Measurements from ENCODE around the gene CLMP. TPM values are rescaled to one million over a fixed set of nuclear protein-coding genes. Genes with fewer than 3 reads are reported as not detected.
A peak's percentile ranks its signal among the peaks of the same experiment; 100 is the strongest.
"Not testable (repeated sequence)": the region's sequence is repeated elsewhere in the genome, so short reads cannot be mapped to it uniquely, and the experiment has no call there.

CLMP gene
- total RNA-seq, 2 experiments from 2014 or later = 0.06 TPM; not detected in 1

DNA sequence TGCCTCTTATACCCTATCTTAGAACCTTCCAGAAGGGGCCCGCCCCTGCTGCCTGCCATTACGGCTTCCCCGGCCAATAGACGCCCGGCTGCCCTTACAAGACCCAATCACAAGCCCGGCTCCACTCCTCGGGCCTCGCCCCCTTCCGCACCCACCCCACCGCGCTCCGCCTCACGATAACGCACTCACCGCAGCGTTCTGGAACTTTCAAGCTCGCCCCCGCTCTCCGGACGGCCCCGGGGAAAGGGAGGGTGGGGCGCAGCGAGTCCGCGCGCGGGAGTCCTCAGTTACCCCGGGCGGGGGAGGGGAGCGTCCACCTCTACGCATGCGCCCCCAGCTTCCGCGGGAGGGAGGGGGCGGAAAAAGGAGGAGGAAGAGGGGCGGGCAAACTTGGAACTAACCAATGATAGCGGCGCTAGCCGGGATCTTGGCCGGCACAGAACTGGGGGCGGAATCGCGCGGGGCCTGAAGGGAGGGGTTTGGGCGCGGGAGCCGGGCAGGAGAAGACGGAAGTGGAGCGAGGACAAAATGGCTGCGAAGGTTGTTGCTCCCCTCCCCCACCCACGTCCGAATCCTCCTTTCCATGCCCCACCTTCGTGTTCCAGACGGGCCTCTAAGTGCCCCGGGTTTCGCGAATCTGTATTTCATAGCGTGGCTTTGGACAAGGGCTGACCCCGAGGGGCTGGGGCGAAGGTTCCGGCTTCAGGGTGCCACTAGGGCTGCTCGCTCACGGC is 132.7 kb downstream of the CLMP start:
- H3K4me3 Mint-ChIP-seq = peak overlapping the region; percentile 97
- no peaks in the 10 kb centered on the region for H3K9me3 Mint-ChIP-seq
- peak overlapping the region; percentile 100 for H3K27ac Mint-ChIP-seq
- peaks cover 62% of the 10 kb centered on the region for H3K36me3 Mint-ChIP-seq
- peaks cover 58% of the 10 kb centered on the region for H3K4me1 Mint-ChIP-seq
- peaks cover 36% of the 10 kb centered on the region for H3K27me3 Mint-ChIP-seq
- peak; percentile 100 for DNase-seq

DNA sequence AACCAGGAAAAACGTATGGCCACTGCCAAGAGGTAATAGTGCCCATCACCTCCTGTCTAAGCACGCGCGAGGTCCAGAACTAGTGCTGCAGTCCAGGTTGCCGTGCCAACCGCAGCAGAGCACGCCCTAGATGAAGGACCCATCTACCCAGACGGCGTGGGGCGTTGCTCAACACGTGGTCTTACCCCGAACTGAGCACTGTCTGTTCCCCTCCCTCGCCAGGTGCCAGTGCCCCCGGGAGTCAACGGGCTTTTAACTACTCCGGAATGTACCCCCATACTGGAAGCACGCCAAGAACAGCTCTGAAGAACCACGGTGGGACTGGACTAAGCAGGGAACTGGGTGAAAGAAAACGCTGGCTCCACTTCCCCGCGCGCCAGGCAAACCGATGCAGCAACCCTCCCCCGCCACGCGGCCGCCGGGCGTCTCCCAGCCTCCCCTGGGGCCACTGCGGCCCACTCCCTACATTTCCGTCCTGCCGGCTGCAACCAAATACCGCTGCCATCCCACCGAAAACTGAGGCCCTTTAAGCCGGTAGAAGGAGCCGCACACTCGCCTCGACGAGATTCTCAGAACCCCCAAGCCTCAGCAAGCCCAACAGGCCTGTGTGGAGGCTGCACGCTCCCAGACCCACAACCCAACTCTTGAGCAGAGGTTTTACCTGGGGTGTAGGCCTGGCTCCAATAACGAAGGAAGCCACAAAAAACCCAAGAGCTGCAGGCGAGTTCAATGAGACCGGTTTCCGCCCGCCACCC is 133.5 kb downstream of the CLMP start, which contains the start of gene HSPA8:
Gene HSPA8 (minus strand): TSS at position 734 of the 755 bp plus-strand sequence. CDS start 812 bp downstream, outside the sequence.
- Mint-ChIP-seq H3K36me3 (peaks cover 69% of the 10 kb centered on the region), H3K27ac (peak within 1 kb of the TSS; percentile 100), H3K9me3 (no peaks in the 10 kb centered on the region), H3K4me3 (peak within 1 kb of the TSS; percentile 97), H3K27me3 (peaks cover 36% of the 10 kb centered on the region), H3K4me1 (peaks cover 65% of the 10 kb centered on the region)
- DNase-seq = peak; percentile 73

DNA sequence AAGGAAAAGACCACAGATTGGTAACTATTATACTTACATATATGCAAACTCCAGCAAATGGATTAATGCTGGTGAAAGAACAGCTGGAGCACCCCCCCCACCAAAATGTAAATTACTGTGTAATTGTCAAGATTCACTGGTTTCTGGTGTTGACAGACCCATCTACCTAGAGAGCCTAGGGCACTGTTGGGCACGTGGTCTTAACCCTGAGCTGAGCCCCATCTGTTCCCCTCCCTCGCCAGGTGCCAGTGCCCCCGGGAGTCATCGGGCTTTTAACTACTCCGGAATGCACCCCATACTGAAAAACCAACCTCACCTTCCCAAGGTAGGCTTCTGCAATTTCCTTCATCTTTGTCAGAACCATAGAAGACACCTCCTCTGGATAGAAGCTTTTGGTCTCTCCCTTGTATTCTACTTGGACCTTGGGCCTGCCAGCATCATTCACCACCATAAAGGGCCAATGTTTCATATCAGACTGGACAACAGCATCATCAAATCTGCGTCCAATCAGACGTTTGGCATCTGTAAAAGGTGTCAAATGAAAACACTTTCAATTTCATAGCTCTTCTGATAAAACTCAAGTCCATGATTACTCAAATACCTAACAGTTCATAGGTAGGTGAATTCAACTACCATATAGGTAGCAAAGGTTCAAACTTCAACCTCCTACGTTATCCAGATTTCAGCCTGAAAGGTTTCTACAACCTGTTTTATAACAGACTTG is 134.6 kb downstream of the CLMP start:
- Mint-ChIP-seq H3K27ac (peak overlapping the region; percentile 100), H3K9me3 (no peaks in the 10 kb centered on the region), H3K4me3 (peak overlapping the region; percentile 97), H3K36me3 (peaks cover 75% of the 10 kb centered on the region), H3K27me3 (peaks cover 36% of the 10 kb centered on the region), H3K4me1 (peaks cover 67% of the 10 kb centered on the region)
- no peak for DNase-seq

DNA sequence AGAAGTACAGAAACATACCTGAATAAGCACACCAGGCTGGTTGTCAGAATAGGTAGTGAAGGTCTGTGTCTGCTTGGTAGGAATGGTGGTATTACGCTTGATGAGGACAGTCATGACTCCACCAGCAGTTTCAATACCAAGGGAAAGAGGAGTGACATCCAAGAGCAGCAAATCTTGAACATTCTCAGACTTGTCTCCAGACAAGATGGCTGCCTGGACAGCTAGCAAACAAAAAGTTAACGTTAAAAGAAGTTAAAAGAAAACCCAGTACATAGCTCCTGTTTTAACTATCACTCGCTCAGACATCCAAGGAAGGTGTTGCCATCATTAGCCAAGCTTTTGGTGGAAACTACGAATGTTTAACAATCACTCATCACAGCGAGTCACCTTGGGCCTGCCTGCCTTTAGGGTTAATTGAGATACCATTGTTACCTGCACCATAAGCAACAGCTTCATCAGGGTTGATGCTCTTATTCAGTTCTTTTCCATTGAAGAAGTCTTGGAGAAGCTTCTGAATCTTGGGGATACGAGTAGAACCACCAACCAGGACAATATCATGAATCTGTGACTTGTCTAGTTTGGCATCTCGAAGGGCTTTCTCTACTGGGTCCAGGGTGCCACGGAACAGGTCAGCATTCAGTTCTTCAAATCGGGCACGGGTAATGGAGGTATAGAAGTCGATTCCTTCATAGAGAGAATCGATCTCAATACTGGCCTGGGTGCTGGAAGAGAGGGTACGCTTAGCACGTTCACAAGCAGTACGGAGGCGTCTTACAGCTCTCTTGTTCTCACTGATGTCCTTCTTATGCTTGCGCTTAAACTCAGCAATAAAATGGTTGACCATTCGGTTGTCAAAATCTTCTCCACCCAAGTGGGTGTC is 135.8 kb downstream of the CLMP start:
- H3K9me3 Mint-ChIP-seq, DNase-seq: not testable (repeated sequence)
- Mint-ChIP-seq H3K4me3 (peak overlapping the region; percentile 97), H3K27ac (peak overlapping the region; percentile 100), H3K36me3 (peaks cover 73% of the 10 kb centered on the region), H3K4me1 (peaks cover 67% of the 10 kb centered on the region), H3K27me3 (peaks cover 36% of the 10 kb centered on the region)

DNA sequence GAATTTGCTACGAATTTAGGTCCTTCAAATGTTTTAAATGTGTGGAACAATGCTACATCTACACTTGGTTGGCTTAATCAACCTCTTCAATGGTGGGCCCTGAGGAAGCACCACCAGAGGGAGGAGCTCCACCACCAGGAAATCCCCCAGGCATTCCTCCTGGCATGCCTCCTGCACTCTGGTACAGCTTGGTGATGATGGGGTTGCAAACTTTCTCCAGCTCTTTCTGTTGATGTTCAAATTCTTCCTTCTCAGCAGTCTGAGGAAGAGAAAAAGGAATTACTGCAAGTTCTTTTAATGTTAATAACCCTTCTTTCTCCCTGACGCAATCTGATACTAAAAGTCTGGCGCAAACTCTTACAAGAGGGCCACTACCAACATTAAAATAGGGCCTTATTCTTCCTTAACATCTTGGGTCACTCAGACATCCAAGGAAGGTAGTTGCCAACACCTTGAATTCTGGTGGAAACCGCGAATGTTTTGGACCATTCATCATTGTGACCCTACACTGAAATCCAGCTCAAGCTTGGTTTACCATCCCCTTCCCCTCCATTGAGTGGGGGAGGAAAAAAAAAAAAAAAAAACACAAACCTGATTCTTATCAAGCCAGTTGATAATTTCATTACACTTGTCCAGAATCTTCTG is 137.3 kb downstream of the CLMP start:
- peaks cover 36% of the 10 kb centered on the region for H3K27me3 Mint-ChIP-seq
- no peaks in the 10 kb centered on the region for H3K9me3 Mint-ChIP-seq
- no peak for DNase-seq
- H3K27ac Mint-ChIP-seq = peak overlapping the region; percentile 100
- peaks cover 65% of the 10 kb centered on the region for H3K4me1 Mint-ChIP-seq
- H3K4me3 Mint-ChIP-seq = peak overlapping the region; percentile 97
- H3K36me3 Mint-ChIP-seq = peaks cover 71% of the 10 kb centered on the region

DNA sequence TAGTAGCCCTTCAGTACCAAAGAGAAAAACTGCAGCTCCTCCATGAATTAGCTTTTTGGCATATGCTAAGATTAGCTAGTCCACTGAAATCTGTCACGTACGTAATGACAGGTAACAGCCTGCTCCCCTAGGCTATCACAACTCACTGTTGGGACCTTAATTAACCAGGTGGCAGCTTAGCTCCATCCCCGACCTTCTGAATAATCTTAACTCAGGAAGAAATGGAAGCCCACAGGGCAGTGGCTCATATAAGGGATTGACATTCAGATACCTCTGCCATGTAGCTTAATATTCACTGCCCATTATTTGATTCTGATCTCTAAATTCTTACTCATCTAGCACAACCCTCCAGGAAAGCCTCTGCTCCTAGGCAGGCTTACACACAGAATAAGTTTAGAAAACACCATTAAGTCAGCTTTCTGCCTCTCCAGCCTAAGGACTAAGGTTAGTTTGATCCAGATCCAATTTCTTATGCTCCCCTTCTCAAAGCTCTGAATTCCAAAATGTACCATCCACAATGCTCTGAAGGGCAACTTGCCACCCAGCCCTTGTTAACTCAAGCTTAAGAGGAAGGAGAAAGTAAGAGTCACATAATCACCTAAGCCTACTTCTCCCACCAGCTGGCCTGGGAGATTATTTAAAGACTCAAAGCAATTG is 138.1 kb downstream of the CLMP start:
- DNase-seq = no peak
- Mint-ChIP-seq H3K9me3 (no peaks in the 10 kb centered on the region), H3K4me3 (peak overlapping the region; percentile 97), H3K36me3 (peaks cover 69% of the 10 kb centered on the region), H3K27me3 (peaks cover 33% of the 10 kb centered on the region), H3K4me1 (peaks cover 62% of the 10 kb centered on the region), H3K27ac (peak overlapping the region; percentile 100)

DNA sequence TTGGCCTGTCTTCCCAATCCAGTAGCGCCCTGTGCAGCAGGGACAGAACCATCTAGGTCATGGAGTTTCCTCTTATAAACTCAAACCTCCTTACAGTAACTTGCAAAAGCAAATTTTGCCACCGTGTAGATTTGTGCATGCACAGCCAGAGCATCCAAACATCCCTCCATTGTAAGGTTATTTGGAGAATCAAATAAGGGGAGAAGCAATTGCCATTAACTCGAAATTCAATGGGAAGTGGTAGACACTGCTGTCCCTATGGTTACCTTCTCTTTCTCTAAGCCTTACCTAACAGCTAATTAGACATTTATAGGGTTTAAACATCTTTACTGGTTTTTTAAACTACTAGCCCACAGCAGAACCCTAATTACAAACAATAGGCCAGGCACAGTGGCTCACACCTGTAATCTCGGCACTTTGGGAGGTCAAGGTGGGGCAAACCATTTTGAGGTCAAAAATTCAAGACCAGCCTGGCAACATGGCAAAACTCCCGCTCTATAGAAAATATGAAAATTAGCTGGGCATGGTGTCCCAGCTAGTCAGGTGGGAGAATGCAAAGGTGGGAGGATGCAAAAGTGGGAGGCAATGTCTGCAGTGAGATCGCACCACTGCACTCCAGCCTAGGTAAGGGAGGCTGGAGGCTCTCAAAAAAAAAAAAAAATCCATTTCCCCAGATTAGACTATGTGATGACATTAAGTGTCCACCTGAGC is 139.7 kb downstream of the CLMP start:
- no peak for DNase-seq
- H3K4me3 Mint-ChIP-seq = peak overlapping the region; percentile 97
- H3K27ac Mint-ChIP-seq = peak overlapping the region; percentile 100
- peaks cover 54% of the 10 kb centered on the region for H3K4me1 Mint-ChIP-seq
- H3K9me3 Mint-ChIP-seq = no peaks in the 10 kb centered on the region
- H3K36me3 Mint-ChIP-seq = peaks cover 53% of the 10 kb centered on the region
- peaks cover 17% of the 10 kb centered on the region for H3K27me3 Mint-ChIP-seq

DNA sequence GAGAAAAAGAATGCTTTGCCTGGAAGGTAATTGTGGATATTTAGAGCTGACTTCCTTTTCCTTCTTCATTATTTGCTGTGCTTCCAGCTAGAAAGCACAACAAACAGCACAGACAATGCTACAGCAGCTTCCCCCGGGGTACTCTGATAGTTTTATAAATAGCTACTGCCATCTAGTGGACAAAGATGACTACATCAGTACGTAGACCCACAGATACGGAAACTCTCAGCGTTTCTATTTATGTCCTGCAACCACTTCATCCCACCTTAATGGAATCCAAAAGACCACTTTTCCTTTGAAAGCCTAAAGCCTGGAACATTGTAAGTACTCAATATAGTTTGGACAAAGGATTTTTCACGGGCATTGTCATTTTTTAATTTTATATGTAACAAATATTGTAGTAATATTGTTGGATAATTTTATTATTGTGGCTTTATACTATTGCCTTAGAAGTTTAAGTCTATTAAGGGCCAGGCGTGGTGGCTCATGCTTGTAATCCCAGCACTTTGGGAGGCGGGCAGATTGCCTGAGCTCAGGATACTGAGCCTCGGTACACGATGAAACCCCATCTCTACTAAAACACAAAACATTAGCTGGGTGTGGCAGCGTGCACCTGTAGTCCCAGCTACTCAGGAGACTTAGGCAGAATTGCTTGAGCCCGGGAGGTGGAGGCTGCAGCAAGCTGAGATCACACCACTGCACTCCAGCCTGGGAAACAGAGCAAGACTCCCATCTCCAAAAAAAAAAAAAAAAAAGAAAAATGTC is 140.6 kb downstream of the CLMP start:
- no peak for DNase-seq
- no peaks in the 10 kb centered on the region for H3K9me3 Mint-ChIP-seq

DNA sequence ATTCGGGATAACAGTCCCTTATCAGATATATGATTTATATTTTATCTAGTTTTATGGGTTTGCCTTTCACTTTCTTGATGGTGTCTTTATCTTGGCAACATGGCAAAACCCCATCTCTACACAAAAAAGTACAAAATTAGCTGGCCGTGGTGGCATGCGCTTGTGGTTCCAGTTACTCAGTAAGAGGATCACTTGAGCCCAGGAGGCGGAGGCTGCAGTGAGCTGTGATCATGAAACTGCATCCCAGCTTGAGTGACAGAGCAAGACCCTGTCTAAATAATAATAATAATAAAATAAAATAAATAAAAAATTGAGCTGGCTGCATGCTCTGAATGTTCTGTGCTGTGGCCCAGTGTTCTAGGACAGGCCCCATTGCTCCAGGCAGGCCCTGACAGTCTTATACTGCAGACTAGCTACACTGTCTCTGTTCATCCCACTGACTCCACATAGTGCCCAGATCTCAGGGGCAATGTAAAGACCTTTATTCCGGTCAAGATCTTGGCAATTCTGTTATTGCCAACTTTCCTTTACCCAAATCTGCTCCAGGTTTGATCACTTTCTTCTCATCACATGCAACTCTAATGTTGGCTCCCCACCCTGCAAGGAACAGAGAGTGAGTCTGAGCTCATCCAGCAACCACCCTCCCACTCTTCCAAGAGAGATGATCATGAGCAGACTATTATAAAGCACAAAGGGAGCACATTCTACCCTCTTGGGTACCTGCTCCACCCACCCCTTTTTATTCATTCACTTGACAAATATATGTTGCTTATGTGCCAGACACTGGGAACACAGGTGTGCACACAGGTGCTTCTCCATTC is 141.9 kb downstream of the CLMP start:
- no peak overlapping the region for H3K4me3 Mint-ChIP-seq
- peak overlapping the region; percentile 64 for H3K27ac Mint-ChIP-seq
- no peak for DNase-seq
- H3K27me3 Mint-ChIP-seq = peaks cover 5% of the 10 kb centered on the region
- H3K9me3 Mint-ChIP-seq = no peaks in the 10 kb centered on the region
- H3K36me3 Mint-ChIP-seq = peaks cover 30% of the 10 kb centered on the region
- H3K4me1 Mint-ChIP-seq = peaks cover 35% of the 10 kb centered on the region

More for the DNA sequence above, 140.6 kb downstream of the CLMP start:
- Mint-ChIP-seq H3K27me3 (peaks cover 10% of the 10 kb centered on the region), H3K4me1 (peaks cover 47% of the 10 kb centered on the region), H3K4me3 (peak overlapping the region; percentile 55), H3K36me3 (peaks cover 44% of the 10 kb centered on the region), H3K27ac (peak overlapping the region; percentile 100)

DNA sequence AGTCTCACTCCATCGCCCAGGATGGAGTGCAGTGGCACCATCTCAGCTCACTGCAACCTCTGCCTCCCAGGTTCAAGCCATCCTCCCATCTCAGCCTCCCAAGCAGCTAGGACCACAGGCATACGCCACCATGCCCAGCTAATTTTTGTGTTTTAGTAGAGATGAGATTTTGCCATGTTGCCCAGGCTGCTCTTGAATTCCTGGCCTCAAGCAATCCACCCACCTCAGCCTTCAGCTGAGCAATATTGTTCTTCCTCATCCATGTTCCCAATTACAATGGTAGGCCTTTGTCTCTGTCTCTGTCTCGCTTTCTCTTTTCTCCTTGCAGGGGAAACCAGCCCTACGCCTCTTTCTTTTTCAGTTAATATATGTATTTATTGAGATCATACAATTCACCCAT is 143.4 kb downstream of the CLMP start:
- Mint-ChIP-seq H3K36me3 (peaks cover 15% of the 10 kb centered on the region), H3K27me3 (no peaks in the 10 kb centered on the region), H3K4me3 (no peak overlapping the region), H3K27ac (peak overlapping the region; percentile 2), H3K9me3 (no peaks in the 10 kb centered on the region), H3K4me1 (peaks cover 21% of the 10 kb centered on the region)
- DNase-seq = no peak

DNA sequence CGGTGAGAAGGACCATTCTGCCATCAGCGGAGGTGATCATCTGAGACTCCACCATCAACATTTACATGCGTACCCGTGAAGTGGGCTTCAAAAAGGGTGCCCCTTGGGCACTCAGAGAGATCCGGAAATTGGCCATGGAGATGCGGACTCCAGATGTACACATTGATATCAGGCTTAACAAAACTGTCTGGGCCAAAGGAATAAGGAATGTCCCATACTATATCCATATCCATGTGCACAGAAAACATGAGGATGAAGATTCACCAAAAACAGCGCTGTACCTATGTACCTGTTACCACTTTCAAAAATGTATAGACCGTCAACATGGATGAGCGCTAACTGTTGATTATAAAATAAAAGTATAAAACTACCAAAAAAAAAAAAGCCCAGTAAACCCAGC is 143.9 kb downstream of the CLMP start:
- no peaks in the 10 kb centered on the region for H3K27me3 Mint-ChIP-seq
- H3K4me3 Mint-ChIP-seq = no peak overlapping the region
- H3K27ac Mint-ChIP-seq = no peak overlapping the region
- peaks cover 11% of the 10 kb centered on the region for H3K36me3 Mint-ChIP-seq
- DNase-seq = no peak
- H3K9me3 Mint-ChIP-seq = no peaks in the 10 kb centered on the region
- peaks cover 17% of the 10 kb centered on the region for H3K4me1 Mint-ChIP-seq

DNA sequence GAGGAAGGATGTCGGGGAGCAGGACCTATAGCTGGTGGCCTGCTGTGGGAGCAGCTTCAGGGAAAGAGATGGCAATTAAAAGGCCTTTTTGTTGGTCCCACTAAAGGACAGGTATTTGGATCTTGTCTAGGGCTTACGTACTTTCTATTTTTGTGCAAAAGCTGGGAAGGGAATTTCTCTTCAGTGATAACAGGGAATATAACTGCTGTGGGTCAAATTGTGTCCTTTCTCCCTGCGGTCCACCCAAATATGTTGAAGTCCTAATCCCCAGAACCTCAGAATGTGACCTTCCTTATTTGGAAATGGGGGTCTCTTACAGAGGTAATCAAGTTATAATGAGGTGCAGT is 147.1 kb downstream of the CLMP start:
- Mint-ChIP-seq H3K27me3 (no peaks in the 10 kb centered on the region), H3K36me3 (no peaks in the 10 kb centered on the region), H3K27ac (no peak overlapping the region), H3K9me3 (no peaks in the 10 kb centered on the region), H3K4me3 (no peak overlapping the region), H3K4me1 (no peaks in the 10 kb centered on the region)
- DNase-seq = no peak
